ENCODE results near the gene THOC2. TPM values are rescaled to one million over a fixed set of nuclear protein-coding genes. Genes with fewer than 3 reads are reported as not detected.

The THOC2 gene
- total and polyA plus RNA-seq, 10 of the 15 experiments (the other 5 are each of a cell fraction or from before 2014, with no cell fraction given) = 64.8 to 136 (median 75.1) TPM

GRCh38 chrX:123588723-123589122 lies 144.1 kb downstream of the THOC2 start:
- WGBS (ENCODE audit: insufficient coverage, insufficient replicate concordance, low lambda C conversion rate, missing lambda C conversion rate) = 68% methylated on average over 3 of the region's 3 CpGs
- CTCF ChIA-PET = no interaction called here

DNA sequence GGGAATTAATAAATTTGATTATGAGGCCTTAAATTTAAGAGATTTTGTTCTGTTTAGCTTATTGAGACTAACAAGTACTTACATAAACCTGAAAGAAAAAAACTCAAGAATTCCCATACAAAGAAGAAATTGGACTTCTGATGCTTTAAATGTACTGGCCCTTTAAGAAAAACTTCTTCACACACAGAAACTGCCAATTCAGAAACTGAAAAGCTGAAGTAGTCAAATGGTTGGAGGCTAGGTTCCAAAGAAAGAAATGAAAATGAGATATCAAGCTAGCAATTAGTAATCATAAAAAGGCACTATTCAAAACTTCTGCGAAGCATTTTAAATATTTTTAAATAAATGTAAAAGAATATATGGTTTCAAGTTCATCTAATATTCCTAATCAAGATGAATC lies 151.3 kb downstream of the THOC2 start:
- Histone ChIP-seq H3K27ac (ENCODE audit: control insufficient read depth, insufficient read depth) (no peak overlapping the region), H3K27me3 (replicated peaks in 1 of 2; ENCODE audit: control insufficient read depth in 2 of 2, insufficient read depth in 2 of 2, low read length in 1 of 2) (no peaks in the 10 kb centered on the region), H3K79me2 (ENCODE audit: control insufficient read depth, insufficient read depth, low read length) (no peaks in the 10 kb centered on the region), H3K9me3 (replicated peaks; ENCODE audit: control insufficient read depth, insufficient read depth, low read length) (no peaks in the 10 kb centered on the region), H3K36me3 (ENCODE audit: control insufficient read depth in 2 of 2, insufficient read depth in 2 of 2, low read length in 1 of 2) (no peaks in the 10 kb centered on the region), H2AFZ (ENCODE audit: control insufficient read depth, low read depth, low read length) (no peak overlapping the region), H3K4me2 (ENCODE audit: control insufficient read depth, insufficient read depth) (no peak overlapping the region), H3K9ac (ENCODE audit: control insufficient read depth, insufficient read depth, low read length) (no peak overlapping the region), H3K4me1 (ENCODE audit: control insufficient read depth, insufficient read depth, low read length) (no peaks in the 10 kb centered on the region), H4K20me1 (ENCODE audit: control insufficient read depth, insufficient read depth) (no peaks in the 10 kb centered on the region), H3K4me3 (no peak overlapping the region)
- 0% methylated on average over 1 of the region's 1 CpG for WGBS (ENCODE audit: insufficient coverage, insufficient replicate concordance, low lambda C conversion rate, missing lambda C conversion rate)
- BruUV-seq (replicated peaks) = no TSS peak
- in situ Hi-C loops (cut with MboI) = no loop called here
- intact Hi-C loops (cut with micrococcal nuclease; ENCODE audit: unreplicated experiment) = no loop called here
- ChIA-PET RAD21 (ENCODE audit: unreplicated experiment) (interaction anchor here (1.0 to 1.2 kb wide), 2 partner anchors 9 to 158 kb away, joined by 3 to 8 read pairs; no protein-coding TSS in a partner anchor), POLR2A (interaction anchor here (0.5 to 1.2 kb wide), 2 partner anchors 9 to 221 kb away, joined by 4 read pairs; no protein-coding TSS in a partner anchor), SMC1A (ENCODE audit: uncharacterized antibody, unreplicated experiment) (interaction anchor here (0.7 to 1.6 kb wide), 5 partner anchors 11 to 131 kb away, joined by 3 to 7 read pairs (median 4); no protein-coding TSS in a partner anchor), CTCF (interaction anchor here (2.1 kb wide), 1 partner anchor 10 kb away, joined by 4 read pairs; no protein-coding TSS in a partner anchor)
- DNase-seq (ENCODE audit: low read depth, low spot score) (no peak), FAIRE-seq (no peak), ATAC-seq (peak; percentile 68)
- no peak for TF ChIP-seq ZSCAN29 (IDR thresholded peaks at IDR 0.05)
- no peak for TF ChIP-seq CEBPB (IDR thresholded peaks at IDR 0.05; ENCODE audit: borderline replicate concordance in 1 of 2, low read depth in 2 of 2, low read length in 2 of 2)
- TF ChIP-seq SP1 (IDR thresholded peaks at IDR 0.05; ENCODE audit: low read depth, low read length) = no peak
- TF ChIP-seq FOXK2 (IDR thresholded peaks at IDR 0.05) = no peak
- no peak for TF ChIP-seq HDGF (IDR thresholded peaks at IDR 0.05)
- no peak for TF ChIP-seq CBX3 (IDR thresholded peaks at IDR 0.05; ENCODE audit: borderline replicate concordance, low read depth)
- TF ChIP-seq DPF2 (IDR thresholded peaks at IDR 0.05) = no peak
- TF ChIP-seq, protein P1, sequence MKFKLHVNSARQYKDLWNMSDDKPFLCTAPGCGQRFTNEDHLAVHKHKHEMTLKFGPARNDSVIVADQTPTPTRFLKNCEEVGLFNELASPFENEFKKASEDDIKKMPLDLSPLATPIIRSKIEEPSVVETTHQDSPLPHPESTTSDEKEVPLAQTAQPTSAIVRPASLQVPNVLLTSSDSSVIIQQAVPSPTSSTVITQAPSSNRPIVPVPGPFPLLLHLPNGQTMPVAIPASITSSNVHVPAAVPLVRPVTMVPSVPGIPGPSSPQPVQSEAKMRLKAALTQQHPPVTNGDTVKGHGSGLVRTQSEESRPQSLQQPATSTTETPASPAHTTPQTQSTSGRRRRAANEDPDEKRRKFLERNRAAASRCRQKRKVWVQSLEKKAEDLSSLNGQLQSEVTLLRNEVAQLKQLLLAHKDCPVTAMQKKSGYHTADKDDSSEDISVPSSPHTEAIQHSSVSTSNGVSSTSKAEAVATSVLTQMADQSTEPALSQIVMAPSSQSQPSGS (IDR thresholded peaks at IDR 0.05; ENCODE audit: low read length) = no peak
- TF ChIP-seq, protein P2, sequence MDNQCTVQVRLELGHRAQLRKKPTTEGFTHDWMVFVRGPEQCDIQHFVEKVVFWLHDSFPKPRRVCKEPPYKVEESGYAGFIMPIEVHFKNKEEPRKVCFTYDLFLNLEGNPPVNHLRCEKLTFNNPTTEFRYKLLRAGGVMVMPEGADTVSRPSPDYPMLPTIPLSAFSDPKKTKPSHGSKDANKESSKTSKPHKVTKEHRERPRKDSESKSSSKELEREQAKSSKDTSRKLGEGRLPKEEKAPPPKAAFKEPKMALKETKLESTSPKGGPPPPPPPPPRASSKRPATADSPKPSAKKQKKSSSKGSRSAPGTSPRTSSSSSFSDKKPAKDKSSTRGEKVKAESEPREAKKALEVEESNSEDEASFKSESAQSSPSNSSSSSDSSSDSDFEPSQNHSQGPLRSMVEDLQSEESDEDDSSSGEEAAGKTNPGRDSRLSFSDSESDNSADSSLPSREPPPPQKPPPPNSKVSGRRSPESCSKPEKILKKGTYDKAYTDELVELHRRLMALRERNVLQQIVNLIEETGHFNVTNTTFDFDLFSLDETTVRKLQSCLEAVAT (IDR thresholded peaks at IDR 0.05) = no peak
- no peak for TF ChIP-seq CEBPZ (IDR thresholded peaks at IDR 0.05; ENCODE audit: low read depth, low read length)

More at GRCh38 chrX:123588723-123589122, 144.1 kb downstream of the THOC2 start:
- Histone ChIP-seq H3K4me2 (ENCODE audit: control insufficient read depth, insufficient read depth) (no peak overlapping the region), H4K20me1 (ENCODE audit: control insufficient read depth, insufficient read depth) (no peaks in the 10 kb centered on the region), H2AFZ (ENCODE audit: control insufficient read depth, low read depth, low read length) (no peak overlapping the region), H3K79me2 (ENCODE audit: control insufficient read depth, insufficient read depth, low read length) (no peaks in the 10 kb centered on the region), H3K4me1 (ENCODE audit: control insufficient read depth, insufficient read depth, low read length) (no peaks in the 10 kb centered on the region; the same call in 1 of the 2 replicates), H3K27ac (ENCODE audit: control insufficient read depth, insufficient read depth) (no peak overlapping the region), H3K9me3 (replicated peaks; ENCODE audit: control insufficient read depth, insufficient read depth, low read length) (no peaks in the 10 kb centered on the region), H3K36me3 (ENCODE audit: control insufficient read depth in 2 of 2, insufficient read depth in 2 of 2, low read length in 1 of 2) (no peaks in the 10 kb centered on the region), H3K9ac (ENCODE audit: control insufficient read depth, insufficient read depth, low read length) (no peak overlapping the region), H3K4me3 (no peak overlapping the region), H3K27me3 (replicated peaks in 1 of 2; ENCODE audit: control insufficient read depth in 2 of 2, insufficient read depth in 2 of 2, low read length in 1 of 2) (no peaks in the 10 kb centered on the region)
- no peak for ATAC-seq
- ChIA-PET RAD21 (ENCODE audit: unreplicated experiment) (no interaction called here), SMC1A (ENCODE audit: uncharacterized antibody, unreplicated experiment) (no interaction called here), POLR2A (no interaction called here)
- FAIRE-seq = no peak
- TF ChIP-seq SUZ12 (IDR thresholded peaks at IDR 0.05; ENCODE audit: unreplicated experiment) = no peak
- no peak for TF ChIP-seq POLR2AphosphoS2 (IDR thresholded peaks at IDR 0.05; ENCODE audit: low read depth, low read length)
- in situ Hi-C loops (cut with MboI) (no loop called here), intact Hi-C loops (cut with micrococcal nuclease; ENCODE audit: unreplicated experiment) (no loop called here)
- no TSS peak for BruUV-seq (replicated peaks)
- no peak for DNase-seq (ENCODE audit: low read depth, low spot score)

All from GM12878 (cell line).